ENCODE measurements around the gene BCL2L13. TPM values are rescaled to one million over a fixed set of nuclear protein-coding genes. Genes with fewer than 3 reads are reported as not detected.
A peak's percentile ranks its signal among the peaks of the same experiment; 100 is the strongest.

Gene BCL2L13
- total RNA-seq, 2 donors from 2014 or later: 37.5 to 44.2 TPM

- TF ChIP-seq CTCF (conservative IDR thresholded peaks at IDR 0.05): no peak
- Histone ChIP-seq H3K9ac (ENCODE audit: extremely low read depth, low read length, poor library complexity, severe bottlenecking) (no peak overlapping the region), H3K4me3 (ENCODE audit: low read length) (no peak overlapping the region), H3K4me1 (ENCODE audit: control insufficient read depth, insufficient read depth, low read length) (no peaks in the 10 kb centered on the region), H3K27ac (ENCODE audit: low read depth, low read length) (no peak overlapping the region), H3K9me3 (ENCODE audit: control insufficient read depth, low read length) (no peaks in the 10 kb centered on the region), H3K27me3 (ENCODE audit: control insufficient read depth, insufficient read depth, low read length, poor library complexity, severe bottlenecking) (no peaks in the 10 kb centered on the region), H3K36me3 (ENCODE audit: control insufficient read depth, insufficient read depth, low read length) (peaks cover 80% of the 10 kb centered on the region)
- peaks cover 49% of the 10 kb centered on the region for H3K36me3 Mint-ChIP-seq (ENCODE audit: low read depth)
- H3K4me1 Mint-ChIP-seq: no peaks in the 10 kb centered on the region
- WGBS, 2 experiments (ENCODE audit: insufficient coverage in 1 of 2, insufficient read length in 1 of 2): 96 to 100% methylated on average over 4 of the region's 4 CpGs
- H3K27me3 Mint-ChIP-seq (ENCODE audit: insufficient read depth): no peaks in the 10 kb centered on the region
- H3K9me3 Mint-ChIP-seq: no peaks in the 10 kb centered on the region
- no peak overlapping the region for H3K4me3 Mint-ChIP-seq
- DNase-seq: no peak
- H3K27ac Mint-ChIP-seq: peak overlapping the region; percentile 36
Measured at GRCh38 chr22:17603668-17604067, 34.9 kb upstream of the BCL2L13 start.

- H3K36me3 ChIP-seq (ENCODE audit: control insufficient read depth, insufficient read depth, low read length): peaks cover 77% of the 10 kb centered on the region
- H3K4me1 ChIP-seq (ENCODE audit: control insufficient read depth, insufficient read depth, low read length): no peaks in the 10 kb centered on the region
- H3K4me1 Mint-ChIP-seq: peaks cover 4% of the 10 kb centered on the region
- no peaks in the 10 kb centered on the region for H3K27me3 ChIP-seq (ENCODE audit: control insufficient read depth, insufficient read depth, low read length, poor library complexity, severe bottlenecking)
- H3K27ac ChIP-seq (ENCODE audit: low read depth, low read length): no peak overlapping the region
- DNase-seq: no peak
- H3K9me3 Mint-ChIP-seq: no peaks in the 10 kb centered on the region
- no peak overlapping the region for H3K27ac Mint-ChIP-seq
- no peak overlapping the region for H3K9ac ChIP-seq (ENCODE audit: extremely low read depth, low read length, poor library complexity, severe bottlenecking)
- no peak overlapping the region for H3K4me3 ChIP-seq (ENCODE audit: low read length)
- TF ChIP-seq CTCF (conservative IDR thresholded peaks at IDR 0.05): no peak
- no peaks in the 10 kb centered on the region for H3K27me3 Mint-ChIP-seq (ENCODE audit: insufficient read depth)
- 96 to 97% methylated on average over 5 of the region's 5 CpGs for WGBS, 2 experiments (ENCODE audit: insufficient coverage in 1 of 2, insufficient read length in 1 of 2)
- H3K36me3 Mint-ChIP-seq (ENCODE audit: low read depth): peaks cover 43% of the 10 kb centered on the region
- no peak overlapping the region for H3K4me3 Mint-ChIP-seq
- no peaks in the 10 kb centered on the region for H3K9me3 ChIP-seq (ENCODE audit: control insufficient read depth, low read length)
Measured at GRCh38 chr22:17606496-17606895, 32.1 kb upstream of the BCL2L13 start.

DNA sequence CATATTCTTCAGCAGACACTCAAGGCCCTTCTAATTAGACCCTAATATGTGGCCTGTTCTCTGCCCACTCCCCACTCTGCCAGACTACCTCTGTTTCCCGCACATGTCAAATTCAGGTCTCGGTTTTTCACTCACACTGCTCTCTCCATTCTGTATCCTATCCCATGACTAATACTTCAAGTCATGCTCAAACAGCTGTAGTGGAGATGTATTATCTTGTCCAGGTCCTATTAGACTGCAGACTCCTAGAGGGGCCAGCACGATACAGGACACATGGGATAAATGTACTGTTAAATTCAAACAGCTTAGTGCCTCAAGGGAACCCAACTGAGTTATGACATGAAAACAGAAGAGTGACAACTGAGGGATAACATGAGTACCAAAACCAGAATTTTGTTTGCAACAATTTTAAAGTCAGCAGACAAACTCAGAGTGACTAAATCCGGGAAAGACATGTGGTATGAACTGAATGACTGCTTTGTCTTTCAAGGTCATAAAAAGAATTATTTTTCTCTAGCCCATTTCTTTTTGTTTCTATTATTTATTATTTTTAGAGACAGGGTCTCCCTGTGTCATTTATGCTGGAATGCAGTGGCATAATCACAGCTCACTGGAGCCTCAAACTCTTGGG lies 30.6 kb upstream of the BCL2L13 start:
- Histone ChIP-seq H3K27ac (ENCODE audit: low read depth, low read length) (no peak overlapping the region), H3K9me3 (ENCODE audit: control insufficient read depth, low read length) (no peaks in the 10 kb centered on the region), H3K36me3 (ENCODE audit: control insufficient read depth, insufficient read depth, low read length) (peaks cover 80% of the 10 kb centered on the region), H3K27me3 (ENCODE audit: control insufficient read depth, insufficient read depth, low read length, poor library complexity, severe bottlenecking) (no peaks in the 10 kb centered on the region), H3K9ac (ENCODE audit: extremely low read depth, low read length, poor library complexity, severe bottlenecking) (no peak overlapping the region), H3K4me1 (ENCODE audit: control insufficient read depth, insufficient read depth, low read length) (no peaks in the 10 kb centered on the region), H3K4me3 (ENCODE audit: low read length) (no peak overlapping the region)
- Mint-ChIP-seq H3K4me1 (peaks cover 6% of the 10 kb centered on the region), H3K27me3 (ENCODE audit: insufficient read depth) (no peaks in the 10 kb centered on the region), H3K27ac (no peak overlapping the region), H3K4me3 (no peak overlapping the region), H3K9me3 (no peaks in the 10 kb centered on the region), H3K36me3 (ENCODE audit: low read depth) (peaks cover 49% of the 10 kb centered on the region)
- no peak for DNase-seq
- TF ChIP-seq CTCF (conservative IDR thresholded peaks at IDR 0.05): no peak
- WGBS, 2 experiments (ENCODE audit: insufficient coverage in 1 of 2, insufficient read length in 1 of 2): 94 to 100% methylated on average over 2 to 4 of the region's 4 CpGs

Measured in endodermal cell (in vitro differentiated cells).